Peyer's patch (tissue), 4 donors: Measurements from ENCODE around the gene AAGAB.

Experiments used
- CTCF ChIP-seq, 6 experiments: fragments of 450-650 bp in 4 of 6; fragments of 200-600 bp in 2 of 6; sonication (generic) in 1 of 6; IDR thresholded peaks; one replicate each; pipeline ENCODE4 v1.5.1; 2017 to 2019; ENCODE audit warnings: antibody characterized with exemption in 6 of 6, mild to moderate bottlenecking in 3 of 6, moderate library complexity in 1 of 6
- POLR2A ChIP-seq, 2 donors: fragments of 450-650 bp; IDR thresholded peaks; one replicate each; pipeline ENCODE4 v1.5.1; 2017; ENCODE audit warnings: antibody characterized with exemption in 2 of 2, mild to moderate bottlenecking in 2 of 2, moderate library complexity in 2 of 2

DNA sequence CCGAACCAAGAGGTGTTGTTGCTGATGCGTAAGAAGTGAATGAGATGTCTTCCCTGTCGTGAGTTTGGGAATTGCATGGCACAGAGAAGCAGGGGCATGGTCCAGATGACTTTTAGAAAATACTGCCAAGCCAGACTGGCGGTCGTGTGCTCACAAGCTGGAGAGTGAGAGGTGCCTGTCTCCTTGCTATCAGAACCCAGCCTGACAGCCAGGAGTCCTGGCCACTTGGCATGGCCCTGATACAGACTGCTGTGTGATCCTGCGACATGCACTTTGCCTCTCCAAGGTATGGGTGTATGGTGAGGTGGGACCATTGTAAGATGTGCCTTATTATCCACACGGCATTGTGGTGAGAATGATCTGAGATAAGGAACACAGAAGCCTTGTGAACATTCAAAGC is 96.1 kb downstream of the AAGAB start:
- TF ChIP-seq CTCF (IDR thresholded peaks at IDR 0.05) (no peak), POLR2A (IDR thresholded peaks at IDR 0.05) (no peak)
